OCI-LY7 (cell line): Measurements from ENCODE around the gene DCAF8L2. TPM values are rescaled to one million over a fixed set of nuclear protein-coding genes. Genes with fewer than 3 reads are reported as not detected.

Experiments used
- BruUV-seq: library from RNA; stranded (reverse); fragments of 400-500 nt; replicated peaks from 2 replicates; lab custom pipeline; 2021; lab: Mats Ljungman, UMichigan
- CTCF ChIA-PET: fragments of 300-600 bp; sonication (Branson Sonifier 250); formaldehyde crosslinking; loops from one replicate; lab custom pipeline; 2022; ENCODE audit warnings: antibody characterized with exemption; ENCODE audit not compliant: unreplicated experiment; lab: Charles Lee
- POLR2A ChIA-PET: fragments of 300-600 bp; sonication (Branson Sonifier 250); formaldehyde crosslinking; loops from one replicate; lab custom pipeline; 2022; ENCODE audit warnings: antibody characterized with exemption; lab: Charles Lee
- DNase-seq: peaks from one replicate; pipeline ENCODE4 v3.0.0-alpha.2; 2015; ENCODE audit warnings: low spot score
- H2AFZ ChIP-seq: fragments of 200-600 bp; sonication (generic), shearing (Covaris generic); 2 replicates; pipeline ENCODE4 v1.6.1; 2014; ENCODE audit warnings: mild to moderate bottlenecking, antibody characterized with exemption, low read length, moderate library complexity
- H3K27ac ChIP-seq: fragments of 200-600 bp; sonication (generic); 2 replicates; pipeline ENCODE4 v1.5.1; 2014; ENCODE audit warnings: mixed run types, low read depth, mild to moderate bottlenecking, moderate library complexity, low read length, inconsistent platforms; ENCODE audit not compliant: poor library complexity, severe bottlenecking
- H3K36me3 ChIP-seq: fragments of 200-600 bp; sonication (generic); 2 replicates; pipeline ENCODE4 v1.6.1; 2014; ENCODE audit warnings: mild to moderate bottlenecking, antibody characterized with exemption, low read length, moderate library complexity, mixed read lengths; ENCODE audit not compliant: insufficient read depth
- H3K4me1 ChIP-seq: fragments of 200-600 bp; sonication (generic); 2 replicates; pipeline ENCODE4 v1.5.1; 2014; ENCODE audit warnings: mild to moderate bottlenecking, low read length; ENCODE audit not compliant: insufficient read depth, poor library complexity, severe bottlenecking
- H3K4me2 ChIP-seq: fragments of 200-600 bp; sonication (generic); 2 replicates; pipeline ENCODE4 v1.6.1; 2014; ENCODE audit warnings: mild to moderate bottlenecking, low read length
- H3K4me3 ChIP-seq: fragments of 200-600 bp; sonication (generic); 2 replicates; pipeline ENCODE4 v1.5.1; 2014; ENCODE audit warnings: mild to moderate bottlenecking, low read depth, low read length; ENCODE audit not compliant: poor library complexity, severe bottlenecking
- H3K79me2 ChIP-seq: fragments of 200-600 bp; sonication (generic); 2 replicates; pipeline ENCODE4 v1.6.1; 2016; ENCODE audit warnings: low read depth, mild to moderate bottlenecking, low read length, moderate library complexity, mixed read lengths; ENCODE audit not compliant: insufficient read depth
- H3K9me2 ChIP-seq: fragments of 200-600 bp; sonication (generic); 2 replicates; pipeline ENCODE4 v1.6.1; 2016; ENCODE audit warnings: mild to moderate bottlenecking, low read length, mixed read lengths; ENCODE audit not compliant: insufficient read depth
- H3K9me3 ChIP-seq: fragments of 200-600 bp; sonication (generic); 2 replicates; pipeline ENCODE4 v1.6.1; 2014; ENCODE audit warnings: mild to moderate bottlenecking, mixed run types, low read length, mixed read lengths
- H4K20me1 ChIP-seq: fragments of 200-600 bp; sonication (generic); 2 replicates; pipeline ENCODE4 v1.6.1; 2014; ENCODE audit warnings: mild to moderate bottlenecking, antibody characterized with exemption, low read length, moderate library complexity, mixed read lengths; ENCODE audit not compliant: insufficient read depth
- CTCF ChIP-seq: fragments of 200-600 bp; sonication (generic); conservative IDR thresholded peaks from 2 replicates; pipeline ENCODE4 v1.5.1; 2014; ENCODE audit warnings: mild to moderate bottlenecking, antibody characterized with exemption, low read length, moderate library complexity, mixed read lengths
- EZH2phosphoT487 ChIP-seq: fragments of 200-600 bp; sonication (generic); IDR thresholded peaks from 2 replicates; pipeline ENCODE4 v1.6.1; 2018; ENCODE audit warnings: low read depth, borderline replicate concordance, mild to moderate bottlenecking, mixed run types, antibody characterized with exemption, low read length, moderate library complexity, mixed read lengths
- intact Hi-C: fragments of 100-400 bp; cut with micrococcal nuclease; formaldehyde crosslinking; loops from one replicate; pipeline ENCODE4 v1.10.0; 2022; ENCODE audit not compliant: unreplicated experiment
- total RNA-seq, 2 experiments: library from RNA; depleted of rRNA in 1 of 2; stranded (reverse); fragments of >200 nt in 1 of 2; shearing (Covaris generic) in 1 of 2; gene quantifications; 2 replicates each; pipeline ENCODE4 v1.2.3, GENCODE V29; 2014 to 2022

The DCAF8L2 gene
- total RNA-seq, 2 experiments from 2014 or later, result not detected

- no TSS peak for BruUV-seq
- ChIA-PET POLR2A (no interaction called here), CTCF (no interaction called here)
- intact Hi-C loops, result no loop called here
- Histone ChIP-seq H3K36me3 (no peaks in the 10 kb centered on the region), H3K79me2 (no peaks in the 10 kb centered on the region), H2AFZ (no peak overlapping the region), H3K4me1 (no peaks in the 10 kb centered on the region), H3K4me2 (no peak overlapping the region), H3K4me3 (no peak overlapping the region), H3K9me2 (no peaks in the 10 kb centered on the region), H3K9me3 (no peaks in the 10 kb centered on the region), H3K27ac (no peak overlapping the region), H4K20me1 (no peaks in the 10 kb centered on the region)
- DNase-seq, result no peak
- TF ChIP-seq CTCF (no peak), EZH2phosphoT487 (no peak)
Measured at GRCh38 chrX:27767387-27767786, 177.2 kb downstream of the DCAF8L2 start.

GRCh38 chrX:27775984-27776383, 185.8 kb downstream of the DCAF8L2 start:
- Histone ChIP-seq H3K4me1 (no peaks in the 10 kb centered on the region), H3K4me2 (no peak overlapping the region), H3K9me3 (no peaks in the 10 kb centered on the region), H2AFZ (no peak overlapping the region), H3K27ac (no peak overlapping the region), H3K9me2 (no peaks in the 10 kb centered on the region), H3K4me3 (no peak overlapping the region), H3K79me2 (no peaks in the 10 kb centered on the region), H4K20me1 (no peaks in the 10 kb centered on the region), H3K36me3 (no peaks in the 10 kb centered on the region)
- POLR2A ChIA-PET, result no interaction called here
- no TSS peak for BruUV-seq
- intact Hi-C loops, result no loop called here
- no peak for TF ChIP-seq EZH2phosphoT487
- TF ChIP-seq CTCF, result no peak
- no peak for DNase-seq
- CTCF ChIA-PET, result no interaction called here

- Histone ChIP-seq H3K4me2 (no peak overlapping the region), H3K4me1 (no peaks in the 10 kb centered on the region), H3K27ac (no peak overlapping the region), H3K36me3 (no peaks in the 10 kb centered on the region), H2AFZ (no peak overlapping the region), H3K9me2 (no peaks in the 10 kb centered on the region), H3K79me2 (no peaks in the 10 kb centered on the region), H3K4me3 (no peak overlapping the region), H4K20me1 (no peaks in the 10 kb centered on the region), H3K9me3 (no peaks in the 10 kb centered on the region)
- ChIA-PET POLR2A (no interaction called here), CTCF (no interaction called here)
- intact Hi-C loops, result no loop called here
- no peak for DNase-seq
- no peak for TF ChIP-seq EZH2phosphoT487
- no peak for TF ChIP-seq CTCF
- BruUV-seq, result no TSS peak
Measured at GRCh38 chrX:27796640-27797257, 206.6 kb downstream of the DCAF8L2 start.
